Limb (tissue), 2 donors: Measurements from ENCODE around the gene TNS4.

Source experiments
- DNase-seq, 2 donors: peaks; one replicate each; pipeline ENCODE4 v3.0.0-alpha.2; 2016; ENCODE audit errors: extremely low spot score in 2 of 2

Gene TNS4

DNA sequence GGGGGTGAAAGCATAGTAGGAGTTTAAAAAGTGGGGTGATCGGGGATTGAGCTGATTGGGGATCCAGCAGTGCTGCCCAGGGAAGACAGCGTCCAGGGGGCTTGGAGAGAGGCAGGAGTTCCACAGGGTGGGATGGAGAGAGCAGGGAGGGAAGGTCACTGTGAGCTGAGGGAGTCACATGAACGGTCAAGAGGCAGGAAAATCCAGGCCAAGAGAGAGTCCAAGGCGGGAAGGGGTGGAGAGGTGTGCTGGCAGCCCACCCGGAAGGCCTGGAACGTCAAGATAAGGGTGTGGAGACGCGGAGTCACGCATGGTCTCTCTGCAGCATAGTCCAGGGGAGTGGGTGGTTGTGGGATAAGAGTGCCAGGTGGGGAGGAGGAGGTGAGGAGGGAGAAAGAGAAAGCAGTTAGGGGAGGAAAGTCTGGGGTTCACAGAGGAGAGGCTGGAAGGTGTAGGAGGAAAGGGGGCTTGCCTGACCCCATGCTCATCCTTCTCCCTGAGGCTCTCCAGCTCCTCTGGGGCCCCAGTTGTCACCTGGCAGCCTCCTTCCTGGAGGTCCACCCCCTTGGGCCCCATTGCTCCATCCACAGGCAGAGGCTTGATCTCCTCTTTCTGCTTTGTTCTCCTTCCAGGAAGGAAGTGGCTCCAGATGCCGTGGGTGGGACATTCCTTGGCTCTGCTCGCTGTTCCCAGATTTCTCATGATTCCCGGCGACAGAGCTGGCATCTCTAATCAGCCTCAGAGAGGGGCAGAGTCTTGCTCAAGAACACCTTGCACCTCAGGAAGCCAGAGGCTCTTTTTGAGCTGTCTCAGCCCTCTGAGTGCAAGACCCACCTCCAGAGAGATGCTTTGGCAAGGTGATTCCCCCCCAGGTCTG, 35.1 kb upstream of the TNS4 start:
- peak; percentile 40 to 46 for DNase-seq

DNA sequence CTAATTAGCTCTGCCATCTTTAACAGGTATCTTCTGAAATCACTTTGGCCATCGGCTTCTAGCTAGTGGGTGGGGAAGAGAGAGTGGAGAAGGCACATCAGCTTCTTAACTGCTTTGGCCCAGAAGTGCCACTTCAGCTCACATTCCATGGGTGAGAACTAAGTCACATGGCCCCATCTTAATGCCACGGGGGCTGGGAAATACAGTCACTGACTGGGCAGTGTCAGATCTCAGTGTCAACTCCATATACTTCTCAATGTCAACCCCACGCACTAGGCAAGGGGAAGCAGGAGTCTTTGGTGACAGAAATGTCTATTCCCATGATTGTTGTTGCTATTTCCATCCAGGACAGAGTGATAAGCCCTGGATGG, 34.5 kb upstream of the TNS4 start:
- no peak for DNase-seq

DNA sequence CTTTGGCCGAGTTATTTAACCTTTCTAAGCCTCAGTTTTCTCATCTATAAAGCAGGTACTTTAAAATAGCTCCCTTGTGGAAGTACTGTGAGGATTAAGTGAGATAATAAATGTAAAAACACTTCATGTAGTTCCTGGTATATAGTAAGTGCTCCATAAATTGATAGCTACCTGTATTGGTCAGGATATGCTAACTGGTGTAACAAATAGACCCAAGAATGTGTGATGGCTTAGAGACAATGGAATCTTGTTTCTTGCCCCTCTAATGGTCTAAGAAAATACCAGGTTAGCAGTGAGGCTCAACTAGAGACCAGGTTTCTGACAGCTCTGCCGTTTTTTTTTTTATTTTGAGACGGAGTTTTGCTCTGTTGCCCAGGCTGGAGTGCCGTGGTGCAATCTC, 34.0 kb upstream of the TNS4 start:
- DNase-seq = no peak

- peak in 1 of 2 donors; percentile 24 for DNase-seq
Measured at GRCh38 chr17:40534371-40535189, 33.2 kb upstream of the TNS4 start.

- no peak for DNase-seq
Measured at GRCh38 chr17:40533896-40534295, 32.5 kb upstream of the TNS4 start.

- no peak for DNase-seq
Measured at GRCh38 chr17:40532520-40533253, 31.3 kb upstream of the TNS4 start.

- DNase-seq = peak in 1 of 2 donors; percentile 26
Measured at GRCh38 chr17:40531051-40531991, 29.9 kb upstream of the TNS4 start.

- no peak for DNase-seq
Measured at GRCh38 chr17:40530531-40530994, 29.1 kb upstream of the TNS4 start.

GRCh38 chr17:40529991-40530390, 28.6 kb upstream of the TNS4 start:
- no peak for DNase-seq

GRCh38 chr17:40528692-40529417, 27.4 kb upstream of the TNS4 start:
- DNase-seq = no peak

DNA sequence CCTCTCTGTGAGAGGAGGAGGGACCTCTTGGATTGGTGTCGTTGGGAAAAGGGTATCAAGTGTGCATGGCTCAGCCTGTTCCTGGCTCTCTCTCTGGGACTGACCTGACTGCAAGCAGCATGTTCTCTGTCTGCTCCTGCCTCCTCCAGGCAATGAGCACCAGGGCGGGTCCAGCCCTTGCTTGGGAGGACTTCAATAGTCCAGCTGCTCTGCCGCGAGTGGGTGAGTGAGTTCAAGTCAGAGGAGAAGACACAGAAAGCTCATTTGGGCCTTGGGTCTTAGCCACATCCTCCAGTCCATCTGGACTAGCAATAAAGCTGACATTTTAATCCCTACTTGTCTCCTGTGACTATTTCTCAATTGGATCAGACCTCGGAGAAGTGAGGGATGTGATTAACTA, 25.2 kb upstream of the TNS4 start:
- no peak for DNase-seq

- no peak for DNase-seq
Measured at GRCh38 chr17:40525294-40525693, 23.9 kb upstream of the TNS4 start.

DNA sequence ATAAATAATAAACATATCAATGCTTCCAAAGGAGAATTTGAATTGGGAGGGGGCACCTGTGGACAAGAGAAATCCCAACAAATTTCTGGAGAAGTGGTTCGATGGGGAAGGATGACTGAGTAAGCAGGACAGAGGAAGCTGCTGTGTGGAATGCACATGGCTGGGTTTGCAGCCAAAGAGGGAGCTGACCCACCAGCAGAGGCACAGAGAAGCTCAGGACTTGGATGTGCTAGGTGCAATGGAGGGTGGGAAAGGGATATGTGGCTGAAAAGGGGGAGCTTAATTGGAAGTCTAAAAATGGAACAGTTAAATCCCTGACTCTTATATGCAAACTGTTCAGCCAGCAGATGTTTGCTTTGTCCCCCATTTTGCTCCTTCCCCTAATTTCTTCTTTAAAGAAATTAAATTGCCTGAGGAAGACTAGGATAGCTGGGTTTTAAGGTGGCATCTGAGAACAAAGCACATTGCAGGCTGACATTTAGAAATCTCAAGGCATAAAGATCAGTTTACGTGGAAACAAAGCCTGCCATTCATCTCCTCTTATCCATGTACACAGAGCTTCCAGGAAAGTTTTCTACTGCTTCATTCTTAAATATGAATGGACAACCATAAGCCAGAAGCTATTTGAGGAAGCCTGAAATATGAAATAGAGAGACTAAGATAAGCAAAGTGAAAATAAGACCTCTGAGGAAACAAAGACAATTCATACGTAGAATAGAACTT, 23.0 kb upstream of the TNS4 start:
- DNase-seq = no peak

GRCh38 chr17:40522961-40523310, 21.5 kb upstream of the TNS4 start:
- DNase-seq = no peak

DNA sequence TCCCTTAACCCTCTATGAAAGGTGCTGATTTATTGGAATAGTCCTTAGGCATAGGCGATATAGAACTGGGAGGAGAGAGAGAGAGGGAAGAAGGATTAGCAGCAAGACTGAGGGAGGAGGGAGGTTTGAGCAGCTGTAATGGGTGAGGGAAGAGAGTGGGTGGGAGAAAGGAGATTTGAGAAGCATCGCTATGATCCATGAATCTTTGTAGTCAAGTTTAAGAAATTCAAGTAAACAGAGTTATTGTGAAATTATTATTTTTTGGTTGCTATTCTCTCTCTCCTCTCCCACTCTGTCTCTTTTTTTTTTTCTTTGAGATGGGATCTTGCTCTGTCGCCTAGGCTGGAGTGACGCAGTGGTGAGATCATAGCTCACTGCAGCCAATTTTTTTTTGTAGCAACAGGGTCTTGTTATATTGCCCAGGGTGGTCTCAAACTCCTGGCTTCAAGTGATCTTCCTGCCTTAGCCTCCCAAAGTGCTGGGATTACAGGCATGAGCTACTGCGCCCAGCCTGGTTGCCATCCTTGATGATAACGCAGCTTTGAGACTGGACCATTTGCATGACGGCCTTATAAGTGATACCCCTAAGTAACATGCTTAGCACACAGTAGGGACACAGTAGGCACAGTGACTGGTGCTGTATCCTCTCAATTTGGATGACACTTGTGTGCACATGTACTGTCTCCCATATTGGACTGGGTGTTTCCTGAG, 21.0 kb upstream of the TNS4 start:
- no peak for DNase-seq

DNA sequence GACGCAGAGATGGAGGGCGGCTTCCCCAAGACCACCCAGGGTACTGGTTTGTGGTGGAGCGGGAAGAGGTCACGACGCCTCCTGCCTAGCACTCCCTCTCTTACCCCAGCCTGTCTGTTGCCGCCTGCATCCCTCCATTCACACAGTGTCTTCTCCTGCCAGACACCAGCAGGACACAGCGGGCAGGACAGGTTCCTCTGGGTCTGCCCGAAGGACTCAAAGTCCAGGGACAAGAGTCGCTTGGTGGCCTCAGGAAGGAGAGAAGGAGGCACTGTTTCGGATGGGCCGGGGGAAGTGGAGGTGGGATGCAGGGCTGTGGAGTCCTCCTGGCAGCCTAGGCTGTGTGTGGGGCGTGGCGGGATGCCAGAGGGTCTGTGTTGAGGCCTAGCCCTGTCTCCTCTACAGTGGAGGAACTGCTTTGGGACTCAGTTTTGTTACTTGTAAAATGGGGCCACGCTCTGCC, 19.6 kb upstream of the TNS4 start:
- DNase-seq = no peak

- no peak for DNase-seq
Measured at GRCh38 chr17:40519089-40519775, 17.8 kb upstream of the TNS4 start.
